NCI-H774 (cell line): ENCODE data around the gene CRYZ.

Source experiments
- DNase-seq: peaks from one replicate; lab custom pipeline; 2025; lab: John Stamatoyannopoulos, UW

Gene CRYZ

DNA sequence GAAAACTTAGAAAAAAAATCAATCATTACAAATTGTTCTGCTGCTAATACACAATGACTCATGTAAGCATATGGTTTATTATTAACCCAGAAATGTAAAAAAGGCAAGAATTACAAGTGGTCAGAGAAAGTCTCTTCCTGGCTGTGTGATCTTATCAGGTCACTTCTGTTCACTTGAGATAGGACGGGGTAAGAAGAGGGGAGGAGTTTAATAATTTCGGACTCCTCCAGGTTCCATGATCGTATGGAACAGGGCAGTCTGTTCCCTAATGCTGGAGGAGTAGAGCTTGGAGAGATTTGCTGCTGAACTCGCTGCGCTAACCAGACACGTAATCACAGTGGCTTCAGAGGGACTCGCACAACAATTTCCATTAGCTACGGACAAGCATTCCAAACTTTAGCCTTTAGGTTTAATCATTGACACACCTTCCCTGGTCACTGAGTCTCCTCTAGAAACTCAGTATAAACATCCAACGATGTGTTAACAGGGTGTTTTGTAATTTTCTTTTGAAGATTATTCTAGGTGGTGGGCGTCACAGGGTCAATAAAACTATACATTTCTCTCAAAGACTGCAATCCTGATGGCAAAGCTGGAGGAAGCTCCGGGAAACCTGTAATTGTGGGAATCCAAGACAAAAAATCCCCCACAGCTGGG lies 1.3 kb downstream of the CRYZ start:
- no peak for DNase-seq

GRCh38 chr1:74729741-74730478 lies 2.9 kb downstream of the CRYZ start:
- DNase-seq: no peak

DNA sequence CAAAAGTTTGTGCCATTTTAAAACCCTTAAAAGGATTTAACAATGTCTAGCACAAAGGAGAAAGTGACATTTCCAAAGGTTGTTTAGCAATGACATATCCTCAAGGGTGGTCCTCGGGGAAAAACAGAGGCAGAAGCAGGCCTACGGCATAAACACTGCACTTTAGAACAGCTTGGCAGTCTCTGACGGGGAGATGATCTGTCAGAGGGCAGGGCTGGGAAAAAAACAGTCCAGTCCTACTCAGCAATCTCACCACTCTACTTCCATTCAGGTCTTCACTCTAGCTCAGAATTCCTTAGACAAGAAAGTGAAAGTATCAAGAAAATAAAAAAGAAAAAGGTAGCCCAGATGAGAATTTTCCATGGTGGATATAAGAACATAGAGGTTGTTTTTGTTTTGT lies 4.1 kb downstream of the CRYZ start:
- no peak for DNase-seq

DNA sequence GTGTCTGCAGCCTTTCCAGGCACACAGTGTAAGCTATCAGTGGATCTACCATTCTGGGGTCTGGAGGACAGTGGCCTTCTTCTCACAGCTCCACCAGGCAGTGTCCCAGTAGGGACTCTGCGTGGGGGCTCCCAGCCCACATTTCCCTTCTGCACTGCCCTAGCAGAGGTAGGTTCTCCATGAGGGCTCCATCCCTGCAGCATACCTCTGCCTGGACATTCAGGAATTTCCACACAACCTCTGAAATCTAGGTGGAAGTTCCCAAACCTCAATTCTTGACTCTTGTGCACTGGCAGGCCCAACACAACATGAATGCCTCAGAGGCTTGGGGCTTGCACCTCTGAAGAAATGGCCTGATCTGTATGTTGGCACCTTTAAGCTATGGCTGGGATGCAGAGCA lies 6.8 kb downstream of the CRYZ start:
- no peak for DNase-seq

DNA sequence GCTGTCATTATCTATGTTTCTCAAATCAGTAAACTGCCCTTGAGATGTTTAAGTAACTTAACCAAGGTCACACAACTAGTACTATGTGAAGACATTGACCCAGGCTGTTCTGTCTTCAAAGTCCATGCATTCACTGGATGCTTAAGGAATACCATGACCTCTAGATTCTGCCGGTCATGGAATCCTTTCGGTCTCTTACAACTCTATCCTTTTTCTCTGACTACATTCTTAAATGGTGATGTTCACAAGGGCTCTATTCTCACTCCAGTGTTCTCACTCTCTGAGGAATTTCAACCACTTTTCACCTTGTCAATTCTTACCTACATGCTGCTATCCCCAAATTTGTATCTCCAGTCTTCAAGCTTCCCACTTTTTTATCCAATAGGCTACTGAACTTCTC lies 15.2 kb downstream of the CRYZ start:
- no peak for DNase-seq

GRCh38 chr1:74716822-74717221 lies 16.0 kb downstream of the CRYZ start:
- no peak for DNase-seq

GRCh38 chr1:74715806-74716205 lies 17.0 kb downstream of the CRYZ start:
- no peak for DNase-seq

- DNase-seq: no peak
These were observed 17.7 kb downstream of the CRYZ start for GRCh38 chr1:74715236-74715502.

DNA sequence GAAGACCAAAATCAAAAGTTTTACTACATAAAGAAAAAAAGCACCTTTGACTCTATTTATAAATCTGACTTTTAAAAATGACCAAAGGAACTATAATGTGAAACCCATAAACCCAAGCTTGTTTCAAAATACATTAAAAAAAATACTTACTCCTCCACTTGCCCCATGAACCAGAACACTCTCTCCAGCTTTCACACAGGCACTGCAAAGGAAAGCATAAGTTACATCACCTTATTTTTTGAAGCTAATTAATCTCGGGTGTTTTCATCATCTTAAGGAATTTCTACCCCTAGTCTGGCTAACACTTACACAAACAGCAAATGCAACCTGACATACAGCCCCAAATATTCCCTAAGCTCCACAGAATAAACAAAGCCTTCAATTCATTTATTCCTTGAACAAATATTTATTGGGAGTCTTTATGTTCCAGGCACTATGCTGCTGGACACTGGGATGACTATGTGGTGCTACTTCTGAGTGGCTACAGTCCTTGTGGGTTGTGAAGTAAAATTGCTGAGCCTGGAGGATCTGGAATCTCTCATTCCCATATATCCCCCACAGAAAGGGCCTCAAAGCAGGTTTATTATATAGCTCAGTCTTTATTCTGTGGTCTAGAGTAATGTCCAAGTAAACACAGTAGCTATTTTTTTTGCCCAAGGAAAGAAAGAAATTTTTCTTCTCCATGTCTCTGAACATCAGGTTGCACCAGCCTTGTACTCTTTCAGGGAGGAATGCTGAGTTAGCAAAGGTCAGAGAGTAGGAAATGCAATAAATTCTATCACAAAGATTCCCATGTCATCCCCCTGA lies 18.2 kb downstream of the CRYZ start:
- DNase-seq: no peak

GRCh38 chr1:74713849-74714248 lies 19.0 kb downstream of the CRYZ start:
- DNase-seq: no peak

DNA sequence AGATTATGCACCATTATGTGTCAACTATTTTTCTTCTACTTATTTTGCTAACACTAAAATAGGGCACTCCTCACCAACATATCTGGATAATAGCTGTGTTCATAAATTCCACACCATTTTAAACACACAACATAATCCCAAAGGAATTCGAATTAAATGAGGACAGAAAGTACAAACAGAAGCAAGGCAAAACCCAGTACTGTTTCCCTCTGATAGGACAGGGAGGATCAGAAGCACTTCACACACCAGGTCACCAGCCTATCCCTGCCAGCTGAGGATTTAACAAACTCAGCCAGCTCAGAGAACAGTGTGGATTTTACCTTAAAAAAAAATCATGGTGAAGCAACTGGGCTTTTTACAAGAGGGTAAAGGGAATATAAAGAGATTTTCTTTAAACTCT lies 20.0 kb downstream of the CRYZ start:
- no peak for DNase-seq

- no peak for DNase-seq
These were observed 29.3 kb downstream of the CRYZ start for GRCh38 chr1:74703386-74704182.

- no peak for DNase-seq
These were observed 33.5 kb downstream of the CRYZ start for GRCh38 chr1:74699331-74699730.

DNA sequence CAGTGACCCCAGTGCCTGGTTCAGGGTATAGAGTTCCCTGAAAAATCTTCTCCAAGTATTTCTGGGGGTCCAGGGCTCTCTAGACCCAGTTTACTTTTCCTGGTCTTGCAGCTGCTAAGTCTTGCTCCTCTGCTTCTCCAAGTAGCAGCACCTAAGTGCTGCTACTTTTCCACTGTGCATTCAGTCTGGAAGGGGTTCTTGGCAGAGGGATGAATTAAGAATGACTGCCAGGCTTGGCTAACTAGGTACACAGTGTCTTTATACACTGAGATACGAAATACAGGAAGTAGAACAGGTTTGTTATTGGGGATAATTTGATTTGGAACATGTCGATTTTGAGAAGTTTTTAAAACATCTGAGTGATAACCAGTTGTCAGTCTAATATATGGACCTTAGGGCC lies 35.0 kb downstream of the CRYZ start:
- no peak for DNase-seq

GRCh38 chr1:74693473-74693872 lies 39.4 kb downstream of the CRYZ start:
- no peak for DNase-seq

GRCh38 chr1:74690909-74691308 lies 41.9 kb downstream of the CRYZ start:
- DNase-seq: no peak

GRCh38 chr1:74690364-74690696 lies 42.5 kb downstream of the CRYZ start:
- no peak for DNase-seq

GRCh38 chr1:74689621-74690363 lies 43.1 kb downstream of the CRYZ start:
- DNase-seq: peak; percentile 82

GRCh38 chr1:74686928-74687327 lies 45.9 kb downstream of the CRYZ start:
- DNase-seq: no peak

- DNase-seq: no peak
These were observed 48.5 kb downstream of the CRYZ start for GRCh38 chr1:74684301-74684700.

GRCh38 chr1:74683656-74684055 lies 49.2 kb downstream of the CRYZ start:
- DNase-seq: no peak

GRCh38 chr1:74681851-74682250 lies 51.0 kb downstream of the CRYZ start:
- no peak for DNase-seq
